ENCODE data around the gene SEPTIN10. TPM values are rescaled to one million over a fixed set of nuclear protein-coding genes. Genes with fewer than 3 reads are reported as not detected.
A peak's percentile ranks its signal among the peaks of the same experiment; 100 is the strongest.

SEPTIN10 gene
- 100 to 1,000 TPM; 122 to 178 (median 161) TPM for total RNA-seq
- polyA plus RNA-seq: 10 to 100 TPM; 36.1 to 58.3 (median 51.1) TPM

GRCh38 chr2:109613922-109614714, at the start of gene SEPTIN10, which contains the start of gene SOWAHC:
Gene SEPTIN10 (minus strand): TSS chr2:109613966. CDS start chr2:109613827, 139 bp downstream.
Gene SOWAHC (plus strand): TSS chr2:109614364. CDS start chr2:109614490, 126 bp downstream.
- no peaks in the 10 kb centered on the region for H3K27me3 ChIP-seq
- TF ChIP-seq EP300 (IDR thresholded peaks at IDR 0.05) (peak in 1 of 4 donors; percentile 30), CTCF (IDR thresholded peaks at IDR 0.05) (no peak), POLR2AphosphoS5 (IDR thresholded peaks at IDR 0.05) (peak; percentile 94 to 97 (median 96)), POLR2A (IDR thresholded peaks at IDR 0.05) (peak in 1 of 2 donors; percentile 59)
- no peaks in the 10 kb centered on the region for H3K36me3 ChIP-seq
- peak within 1 kb of the TSS; percentile 66 to 85 (median 70) for H3K4me3 ChIP-seq
- peak; percentile 99 for DNase-seq
- WGBS, 2 donors: 1 to 3% methylated on average over 104 of the region's 104 CpGs
- peaks cover 0 to 63% (median 59%) of the 10 kb centered on the region in 4 donors for H3K4me1 ChIP-seq
- no peaks in the 10 kb centered on the region for H3K9me3 ChIP-seq
- peak within 1 kb of the TSS; percentile 93 to 100 (median 99) for H3K27ac ChIP-seq
- intact Hi-C loops (cut with DNase I): loop anchor here (2.0 to 5.0 kb wide), 5 partner anchors 67 to 442 kb away; no protein-coding TSS in a partner anchor

DNA sequence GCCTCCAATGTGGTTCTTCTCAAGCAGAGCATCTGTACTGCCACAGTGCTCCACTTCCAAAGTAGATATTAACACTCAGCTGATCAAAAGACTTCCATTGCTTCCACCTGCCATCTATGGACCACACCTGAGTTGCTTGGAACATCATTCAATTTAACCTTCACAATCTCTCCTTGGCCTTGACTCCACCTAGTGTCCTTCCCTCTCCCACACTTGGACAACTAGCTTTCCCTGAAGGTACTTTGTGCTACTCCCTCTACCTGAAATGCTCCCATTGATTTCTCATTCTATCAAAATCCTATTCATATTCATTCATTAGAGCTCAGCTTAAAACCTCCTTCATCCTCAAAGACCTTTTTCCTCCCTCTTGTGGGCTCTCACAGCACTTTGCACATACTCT, 49.1 kb upstream of the SEPTIN10 start:
- H3K4me1 ChIP-seq: peaks cover 0 to 11% (median 7%) of the 10 kb centered on the region in 4 donors
- intact Hi-C loops (cut with DNase I): no loop called here
- peak overlapping the region in 1 of 4 donors; percentile 1 for H3K27ac ChIP-seq
- H3K36me3 ChIP-seq: no peaks in the 10 kb centered on the region
- TF ChIP-seq EP300 (IDR thresholded peaks at IDR 0.05): no peak
- TF ChIP-seq POLR2A (IDR thresholded peaks at IDR 0.05): no peak
- no peak for TF ChIP-seq POLR2AphosphoS5 (IDR thresholded peaks at IDR 0.05)
- no peak for TF ChIP-seq CTCF (IDR thresholded peaks at IDR 0.05)
- no peaks in the 10 kb centered on the region for H3K27me3 ChIP-seq
- DNase-seq: no peak
- no peak overlapping the region for H3K4me3 ChIP-seq
- H3K9me3 ChIP-seq: no peaks in the 10 kb centered on the region

- DNase-seq: no peak
- Histone ChIP-seq H3K4me3 (no peak overlapping the region), H3K27ac (no peak overlapping the region), H3K27me3 (no peaks in the 10 kb centered on the region), H3K36me3 (no peaks in the 10 kb centered on the region), H3K9me3 (no peaks in the 10 kb centered on the region), H3K4me1 (peaks cover 0 to 11% (median 7%) of the 10 kb centered on the region in 4 donors)
- intact Hi-C loops (cut with DNase I): no loop called here
- TF ChIP-seq POLR2AphosphoS5 (IDR thresholded peaks at IDR 0.05) (no peak), EP300 (IDR thresholded peaks at IDR 0.05) (no peak), CTCF (IDR thresholded peaks at IDR 0.05) (no peak), POLR2A (IDR thresholded peaks at IDR 0.05) (no peak)
- whole genome bisulfite sequencing, 2 donors: 85 to 86% methylated on average over 3 of the region's 3 CpGs
These were observed 46.5 kb upstream of the SEPTIN10 start for GRCh38 chr2:109660046-109660860.

GRCh38 chr2:109659396-109660045, 45.8 kb upstream of the SEPTIN10 start:
- Histone ChIP-seq H3K9me3 (no peaks in the 10 kb centered on the region), H3K4me3 (no peak overlapping the region), H3K27me3 (no peaks in the 10 kb centered on the region), H3K27ac (no peak overlapping the region), H3K36me3 (no peaks in the 10 kb centered on the region), H3K4me1 (peaks cover 0 to 11% (median 7%) of the 10 kb centered on the region in 4 donors)
- 80 to 83% methylated on average over 9 of the region's 9 CpGs for WGBS, 2 donors
- intact Hi-C loops (cut with DNase I): no loop called here
- DNase-seq: no peak
- TF ChIP-seq POLR2AphosphoS5 (IDR thresholded peaks at IDR 0.05): no peak
- no peak for TF ChIP-seq CTCF (IDR thresholded peaks at IDR 0.05)
- no peak for TF ChIP-seq POLR2A (IDR thresholded peaks at IDR 0.05)
- TF ChIP-seq EP300 (IDR thresholded peaks at IDR 0.05): no peak

Data from sigmoid colon (tissue), 7 donors.